Measurements from ENCODE around the gene QSOX2.

GRCh38 chr9:136189394-136190236 lies 56.0 kb downstream of the QSOX2 start:
- TF ChIP-seq ZNF404 (tag by site-specific recombination; IDR thresholded peaks at IDR 0.05) = no peak
- no peak for TF ChIP-seq ZNF274 (IDR thresholded peaks at IDR 0.05; ENCODE audit: low read length)
- no peak for TF ChIP-seq ZNF274 (tag by site-specific recombination; IDR thresholded peaks at IDR 0.05; ENCODE audit: borderline replicate concordance)

All from HEK293 (cell line).